ENCODE results near the gene ASTE1. TPM values are rescaled to one million over a fixed set of nuclear protein-coding genes. Genes with fewer than 3 reads are reported as not detected.

Gene ASTE1
- total RNA-seq, 1 donor from 2014 or later: 3.7 TPM

- no peak overlapping the region for H3K27ac ChIP-seq
- no peaks in the 10 kb centered on the region for H3K9me3 ChIP-seq
- TF ChIP-seq POLR2AphosphoS5 (IDR thresholded peaks at IDR 0.05; ENCODE audit: insufficient read depth in 1 of 2, low read depth in 1 of 2) (no peak), CTCF (IDR thresholded peaks at IDR 0.05) (no peak), POLR2A (IDR thresholded peaks at IDR 0.05) (no peak)
- H3K27me3 ChIP-seq: no peaks in the 10 kb centered on the region
- no peaks in the 10 kb centered on the region for H3K4me1 ChIP-seq
- no peaks in the 10 kb centered on the region for H3K36me3 ChIP-seq
- no peak for DNase-seq (ENCODE audit: extremely low spot score in 2 of 2)
- no peak overlapping the region for H3K4me3 ChIP-seq
- intact Hi-C loops (cut with DNase I): no loop called here
These were observed 11.7 kb upstream of the ASTE1 start for GRCh38 chr3:131038326-131038725.

DNA sequence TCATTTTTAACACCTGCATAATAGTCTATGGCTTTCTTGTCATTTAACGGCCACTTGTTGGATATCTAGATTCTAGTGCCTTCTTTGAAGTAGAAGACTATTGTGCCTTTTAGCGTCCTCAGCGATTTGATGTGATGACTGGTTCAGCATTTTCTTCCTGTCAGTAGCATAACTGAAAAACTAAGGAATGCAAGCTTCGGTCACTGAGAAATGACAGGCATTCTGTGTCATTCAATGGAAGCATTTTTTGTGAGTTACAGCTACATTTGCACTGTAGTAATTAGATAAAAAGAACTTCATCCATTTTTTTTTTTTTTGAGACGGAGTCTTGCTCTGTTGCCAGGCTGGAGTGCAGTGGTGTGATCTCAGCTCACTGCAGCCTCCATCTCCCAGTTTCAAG, 10.4 kb upstream of the ASTE1 start:
- no peak overlapping the region for H3K27ac ChIP-seq
- no peaks in the 10 kb centered on the region for H3K36me3 ChIP-seq
- no peaks in the 10 kb centered on the region for H3K27me3 ChIP-seq
- DNase-seq (ENCODE audit: extremely low spot score in 2 of 2): no peak
- TF ChIP-seq POLR2AphosphoS5 (IDR thresholded peaks at IDR 0.05; ENCODE audit: insufficient read depth in 1 of 2, low read depth in 1 of 2) (no peak), CTCF (IDR thresholded peaks at IDR 0.05) (no peak), POLR2A (IDR thresholded peaks at IDR 0.05) (no peak)
- intact Hi-C loops (cut with DNase I): no loop called here
- no peaks in the 10 kb centered on the region for H3K4me1 ChIP-seq
- H3K9me3 ChIP-seq: no peaks in the 10 kb centered on the region
- no peak overlapping the region for H3K4me3 ChIP-seq

DNA sequence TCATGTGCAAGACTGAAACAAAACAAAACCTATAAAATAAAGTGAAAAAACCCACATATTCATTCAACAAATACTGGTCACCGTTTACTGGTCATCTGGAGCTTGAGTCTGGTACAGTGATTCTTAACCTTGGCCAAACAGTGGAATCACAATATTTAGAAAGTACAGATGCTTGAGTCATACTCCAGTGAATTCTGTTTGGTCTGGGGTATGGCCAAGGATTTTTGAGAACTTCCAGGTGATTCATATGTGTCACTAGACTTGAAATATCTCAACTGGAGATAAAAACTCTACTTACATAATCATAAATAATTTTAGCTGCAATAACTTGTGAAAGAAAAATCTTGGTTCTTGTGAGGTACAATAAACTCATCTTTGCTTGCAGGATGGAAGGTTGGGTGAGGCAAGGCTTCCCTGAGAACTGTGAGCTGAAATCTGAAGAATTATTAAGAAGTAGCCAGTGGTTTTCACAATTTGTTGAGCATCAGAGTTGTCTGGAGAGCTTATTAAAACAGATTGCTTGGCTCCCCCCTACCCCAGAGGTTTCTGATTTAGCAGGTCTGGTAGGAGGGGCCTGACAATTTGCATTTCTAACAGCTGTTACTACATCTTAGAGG, 9.7 kb upstream of the ASTE1 start:
- DNase-seq (ENCODE audit: extremely low spot score in 2 of 2): no peak
- no peak overlapping the region for H3K4me3 ChIP-seq
- no peaks in the 10 kb centered on the region for H3K4me1 ChIP-seq
- no peak overlapping the region for H3K27ac ChIP-seq
- no peaks in the 10 kb centered on the region for H3K36me3 ChIP-seq
- TF ChIP-seq POLR2AphosphoS5 (IDR thresholded peaks at IDR 0.05; ENCODE audit: insufficient read depth in 1 of 2, low read depth in 1 of 2) (no peak), CTCF (IDR thresholded peaks at IDR 0.05) (no peak), POLR2A (IDR thresholded peaks at IDR 0.05) (no peak)
- intact Hi-C loops (cut with DNase I): no loop called here
- no peaks in the 10 kb centered on the region for H3K27me3 ChIP-seq
- no peaks in the 10 kb centered on the region for H3K9me3 ChIP-seq

DNA sequence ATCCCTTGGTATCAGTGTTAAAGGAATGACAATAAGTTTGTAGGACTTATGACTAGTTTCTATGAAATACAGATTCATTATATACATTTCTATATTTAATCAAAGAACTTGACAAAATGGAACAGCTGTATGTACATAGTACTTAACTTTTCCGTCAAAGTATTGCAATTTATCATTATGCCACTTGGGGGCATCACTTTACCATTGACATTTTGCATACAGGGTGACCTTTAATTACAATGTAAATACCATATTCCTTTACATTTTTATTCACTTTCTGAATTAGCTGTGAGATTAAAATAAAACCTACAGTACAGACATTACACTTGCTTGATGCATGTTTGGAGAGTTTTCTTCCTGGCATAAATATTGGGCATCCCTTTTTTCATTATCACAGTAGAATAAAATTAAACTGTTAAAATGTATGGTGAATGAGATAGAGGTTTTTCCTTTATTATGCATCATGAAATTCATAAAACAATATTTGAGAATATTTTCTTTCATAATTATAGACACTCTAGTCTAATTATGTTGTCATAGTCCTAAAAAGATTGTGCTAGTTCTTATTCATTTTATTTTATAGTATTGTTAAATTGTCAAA, 7.0 kb upstream of the ASTE1 start:
- H3K9me3 ChIP-seq: no peaks in the 10 kb centered on the region
- no peaks in the 10 kb centered on the region for H3K27me3 ChIP-seq
- H3K36me3 ChIP-seq: no peaks in the 10 kb centered on the region
- TF ChIP-seq POLR2A (IDR thresholded peaks at IDR 0.05) (no peak), POLR2AphosphoS5 (IDR thresholded peaks at IDR 0.05; ENCODE audit: insufficient read depth in 1 of 2, low read depth in 1 of 2) (no peak), CTCF (IDR thresholded peaks at IDR 0.05) (peak in 2 of 3 experiments; percentile 19 to 33)
- H3K4me1 ChIP-seq: no peaks in the 10 kb centered on the region
- no peak overlapping the region for H3K4me3 ChIP-seq
- intact Hi-C loops (cut with DNase I): no loop called here
- no peak overlapping the region for H3K27ac ChIP-seq
- DNase-seq (ENCODE audit: extremely low spot score in 2 of 2): no peak

GRCh38 chr3:131031660-131032059, 5.0 kb upstream of the ASTE1 start:
- Histone ChIP-seq H3K4me1 (peaks cover 11% of the 10 kb centered on the region), H3K4me3 (no peak overlapping the region), H3K27me3 (no peaks in the 10 kb centered on the region), H3K27ac (no peak overlapping the region), H3K9me3 (no peaks in the 10 kb centered on the region), H3K36me3 (no peaks in the 10 kb centered on the region)
- intact Hi-C loops (cut with DNase I): no loop called here
- no peak for DNase-seq (ENCODE audit: extremely low spot score in 2 of 2)
- TF ChIP-seq POLR2AphosphoS5 (IDR thresholded peaks at IDR 0.05; ENCODE audit: insufficient read depth in 1 of 2, low read depth in 1 of 2): no peak
- TF ChIP-seq CTCF (IDR thresholded peaks at IDR 0.05): no peak
- TF ChIP-seq POLR2A (IDR thresholded peaks at IDR 0.05): no peak

Data from vagina (tissue), 2 donors.